GM12878 (cell line): ENCODE data around the gene ADIPOQ.

Experiments
- CTCF ChIP-seq, 3 experiments: IDR thresholded peaks in 2 of 3; conservative IDR thresholded peaks in 1 of 3; 2 replicates each; pipeline ENCODE4 v1.5.1; 2011; ENCODE audit warnings: low read depth in 3 of 3, low read length in 3 of 3, mild to moderate bottlenecking in 3 of 3, control low read depth in 2 of 3, moderate library complexity in 2 of 3, inconsistent platforms in 1 of 3, mixed read lengths in 1 of 3; ENCODE audit not compliant: control insufficient read depth in 2 of 3, insufficient read depth in 1 of 3; ENCODE audit errors: extremely low read depth in 1 of 3
- E4F1 ChIP-seq: fragments of 450-650 bp; IDR thresholded peaks from 2 replicates; pipeline ENCODE4 v1.6.1; 2018; ENCODE audit warnings: borderline replicate concordance, mild to moderate bottlenecking; ENCODE audit not compliant: partially characterized antibody
- ELK1 ChIP-seq: IDR thresholded peaks from 2 replicates; pipeline ENCODE4 v1.6.1; 2012; ENCODE audit warnings: low read depth, low read length, improper control_type of control experiment
- ETV6 ChIP-seq, 2 experiments: fragments of 450-650 bp in 1 of 2; IDR thresholded peaks in 1 of 2; conservative IDR thresholded peaks in 1 of 2; 2 replicates each; pipeline ENCODE4 v1.6.1; 2014; ENCODE audit warnings: antibody characterized with exemption in 1 of 2, borderline replicate concordance in 1 of 2, low read depth in 1 of 2, mild to moderate bottlenecking in 1 of 2, moderate library complexity in 1 of 2
- EZH2 ChIP-seq: IDR thresholded peaks from 2 replicates; pipeline ENCODE4 v1.6.1; 2012; ENCODE audit warnings: low read depth, mild to moderate bottlenecking, control low read depth, inconsistent platforms, low read length, borderline replicate concordance; ENCODE audit not compliant: control insufficient read depth
- GABPA ChIP-seq: IDR thresholded peaks from 2 replicates; pipeline ENCODE4 v1.6.1; 2014; ENCODE audit warnings: antibody characterized with exemption, low read depth, mild to moderate bottlenecking, inconsistent platforms
- NFIC ChIP-seq: IDR thresholded peaks from 2 replicates; pipeline ENCODE4 v1.6.1; 2012; ENCODE audit warnings: low read depth, mild to moderate bottlenecking, inconsistent platforms, low read length, moderate library complexity
- POLR2A ChIP-seq: IDR thresholded peaks from 2 replicates; pipeline ENCODE4 v1.6.1; 2011; ENCODE audit warnings: low read depth, mild to moderate bottlenecking, low read length
- POLR2AphosphoS5 ChIP-seq: IDR thresholded peaks from 2 replicates; pipeline ENCODE4 v1.6.1; 2011; ENCODE audit warnings: mild to moderate bottlenecking, low read length, inconsistent platforms
- STAT1 ChIP-seq: fragments of 450-650 bp; conservative IDR thresholded peaks from 2 replicates; pipeline ENCODE4 v1.6.1; 2014; ENCODE audit warnings: antibody characterized with exemption, mild to moderate bottlenecking
- USF2 ChIP-seq: IDR thresholded peaks from 2 replicates; pipeline ENCODE4 v1.6.1; 2011; ENCODE audit warnings: low read depth, low read length, improper control_type of control experiment, borderline replicate concordance
- ZNF274 ChIP-seq: IDR thresholded peaks from one replicate; pipeline ENCODE4 v1.8.0; 2011; ENCODE audit not compliant: insufficient read length, insufficient read depth

GRCh38 chr3:186888569-186888968 is 46.1 kb downstream of the ADIPOQ start:
- no peak for TF ChIP-seq E4F1
- TF ChIP-seq POLR2A = no peak
- no peak for TF ChIP-seq CTCF (IDR thresholded peaks at IDR 0.05 in 2 of 3, conservative IDR thresholded peaks at IDR 0.05 in 1 of 3; ENCODE audit: control insufficient read depth in 2 of 3, extremely low read depth in 1 of 3, insufficient read depth in 1 of 3, low read depth in 3 of 3, low read length in 3 of 3)
- TF ChIP-seq USF2 = no peak
- no peak for TF ChIP-seq NFIC
- TF ChIP-seq POLR2AphosphoS5 = no peak
- no peak for TF ChIP-seq ZNF274
- no peak for TF ChIP-seq STAT1
- no peak for TF ChIP-seq GABPA
- no peak for TF ChIP-seq EZH2
- no peak for TF ChIP-seq ETV6 (conservative IDR thresholded peaks at IDR 0.05 in 1 of 2, IDR thresholded peaks at IDR 0.05 in 1 of 2; ENCODE audit: borderline replicate concordance in 1 of 2, low read depth in 1 of 2)
- TF ChIP-seq ELK1 = no peak
